HuH-7.5 (cell line): Measurements from ENCODE around the gene PLEKHH1.
"Not testable (repeated sequence)": the region's sequence is repeated elsewhere in the genome, so short reads cannot be mapped to it uniquely, and the experiment has no call there.

Experiments used
- DNase-seq: peaks from one replicate; pipeline ENCODE4 v3.0.0; 2011; ENCODE audit warnings: low spot score

Gene PLEKHH1

GRCh38 chr14:67533754-67534085, 630 bp downstream of the PLEKHH1 start:
- no peak for DNase-seq

- DNase-seq = no peak
Observed at GRCh38 chr14:67536087-67536486, 3.0 kb downstream of the PLEKHH1 start.

GRCh38 chr14:67537736-67538135, 4.6 kb downstream of the PLEKHH1 start:
- no peak for DNase-seq

GRCh38 chr14:67538501-67538900, 5.4 kb downstream of the PLEKHH1 start:
- DNase-seq = no peak

- DNase-seq = no peak
Observed at GRCh38 chr14:67539116-67539515, 6.0 kb downstream of the PLEKHH1 start.

GRCh38 chr14:67541448-67542387, 8.6 kb downstream of the PLEKHH1 start:
- DNase-seq = no peak

- DNase-seq = not testable (repeated sequence)
Observed at GRCh38 chr14:67542620-67543019, 9.5 kb downstream of the PLEKHH1 start.

- no peak for DNase-seq
Observed at GRCh38 chr14:67544590-67544989, 11.5 kb downstream of the PLEKHH1 start.

GRCh38 chr14:67547224-67547780, 14.2 kb downstream of the PLEKHH1 start:
- no peak for DNase-seq

- no peak for DNase-seq
Observed at GRCh38 chr14:67549734-67550133, 16.6 kb downstream of the PLEKHH1 start.

- no peak for DNase-seq
Observed at GRCh38 chr14:67551123-67551522, 18.0 kb downstream of the PLEKHH1 start.

GRCh38 chr14:67551940-67552339, 18.9 kb downstream of the PLEKHH1 start:
- DNase-seq = no peak

GRCh38 chr14:67553547-67553946, 20.5 kb downstream of the PLEKHH1 start:
- DNase-seq = no peak

- no peak for DNase-seq
Observed at GRCh38 chr14:67554341-67554740, 21.3 kb downstream of the PLEKHH1 start.

- DNase-seq = no peak
Observed at GRCh38 chr14:67555518-67556090, 22.5 kb downstream of the PLEKHH1 start.

- no peak for DNase-seq
Observed at GRCh38 chr14:67556671-67557070, 23.6 kb downstream of the PLEKHH1 start.

GRCh38 chr14:67557118-67557517, 24.0 kb downstream of the PLEKHH1 start:
- DNase-seq = no peak

- DNase-seq = no peak
Observed at GRCh38 chr14:67557656-67558055, 24.6 kb downstream of the PLEKHH1 start.

- DNase-seq = no peak
Observed at GRCh38 chr14:67559639-67560038, 26.5 kb downstream of the PLEKHH1 start.

- no peak for DNase-seq
Observed at GRCh38 chr14:67562025-67562775, 29.1 kb downstream of the PLEKHH1 start.

- no peak for DNase-seq
Observed at GRCh38 chr14:67562776-67563150, 29.7 kb downstream of the PLEKHH1 start.

- no peak for DNase-seq
Observed at GRCh38 chr14:67564236-67564635, 31.1 kb downstream of the PLEKHH1 start.

- DNase-seq = no peak
Observed at GRCh38 chr14:67566908-67567307, 33.8 kb downstream of the PLEKHH1 start.
